AG09309 (cell line): ENCODE data around the gene TSPAN15.

Experiments used
- DNase-seq: peaks from one replicate; pipeline ENCODE4 v3.0.0-alpha.2; 2010; ENCODE audit warnings: low read depth
- H3K4me3 ChIP-seq: 2 replicates; pipeline ENCODE4 v1.5.1; 2011; ENCODE audit warnings: mild to moderate bottlenecking, low read depth, low read length, moderate library complexity; ENCODE audit not compliant: control insufficient read depth
- TF ChIP-seq, protein P1 (sequence below): IDR thresholded peaks from 2 replicates; pipeline ENCODE4 v1.5.1; 2011; ENCODE audit warnings: mild to moderate bottlenecking, low read depth, low read length, inconsistent platforms; ENCODE audit not compliant: insufficient read depth, control insufficient read depth; ENCODE audit errors: missing control alignments

The TSPAN15 gene

GRCh38 chr10:69451209-69451783, at the start of gene TSPAN15:
Gene TSPAN15 (plus strand): TSS chr10:69451465. CDS start chr10:69451595, 130 bp downstream.
- TF ChIP-seq, protein P1, sequence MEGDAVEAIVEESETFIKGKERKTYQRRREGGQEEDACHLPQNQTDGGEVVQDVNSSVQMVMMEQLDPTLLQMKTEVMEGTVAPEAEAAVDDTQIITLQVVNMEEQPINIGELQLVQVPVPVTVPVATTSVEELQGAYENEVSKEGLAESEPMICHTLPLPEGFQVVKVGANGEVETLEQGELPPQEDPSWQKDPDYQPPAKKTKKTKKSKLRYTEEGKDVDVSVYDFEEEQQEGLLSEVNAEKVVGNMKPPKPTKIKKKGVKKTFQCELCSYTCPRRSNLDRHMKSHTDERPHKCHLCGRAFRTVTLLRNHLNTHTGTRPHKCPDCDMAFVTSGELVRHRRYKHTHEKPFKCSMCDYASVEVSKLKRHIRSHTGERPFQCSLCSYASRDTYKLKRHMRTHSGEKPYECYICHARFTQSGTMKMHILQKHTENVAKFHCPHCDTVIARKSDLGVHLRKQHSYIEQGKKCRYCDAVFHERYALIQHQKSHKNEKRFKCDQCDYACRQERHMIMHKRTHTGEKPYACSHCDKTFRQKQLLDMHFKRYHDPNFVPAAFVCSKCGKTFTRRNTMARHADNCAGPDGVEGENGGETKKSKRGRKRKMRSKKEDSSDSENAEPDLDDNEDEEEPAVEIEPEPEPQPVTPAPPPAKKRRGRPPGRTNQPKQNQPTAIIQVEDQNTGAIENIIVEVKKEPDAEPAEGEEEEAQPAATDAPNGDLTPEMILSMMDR, result no peak
- DNase-seq, result no peak
- peak within 1 kb of the TSS; percentile 45 for H3K4me3 ChIP-seq

DNA sequence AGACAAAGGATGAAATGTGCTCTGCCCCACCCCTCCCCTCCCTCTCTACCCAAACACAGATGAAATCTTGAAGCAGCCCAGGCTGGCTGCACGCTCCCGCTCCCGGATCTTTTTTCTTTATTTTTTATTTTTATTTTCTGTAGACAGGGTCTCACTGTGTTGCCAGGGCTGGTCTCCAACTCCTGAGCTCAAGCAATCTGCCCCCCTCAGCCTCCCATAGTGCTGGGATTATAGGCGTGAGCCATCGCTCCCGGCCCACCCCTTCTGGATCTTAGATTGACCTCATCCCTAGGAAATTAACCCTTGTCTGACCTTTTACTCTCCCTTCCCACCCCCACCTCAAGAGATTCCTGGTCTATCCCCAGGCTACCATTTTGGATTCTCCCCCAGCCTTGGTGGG, 48.9 kb upstream of the TSPAN15 start:
- DNase-seq, result no peak
- TF ChIP-seq, protein P1, result no peak
- no peak overlapping the region for H3K4me3 ChIP-seq

DNA sequence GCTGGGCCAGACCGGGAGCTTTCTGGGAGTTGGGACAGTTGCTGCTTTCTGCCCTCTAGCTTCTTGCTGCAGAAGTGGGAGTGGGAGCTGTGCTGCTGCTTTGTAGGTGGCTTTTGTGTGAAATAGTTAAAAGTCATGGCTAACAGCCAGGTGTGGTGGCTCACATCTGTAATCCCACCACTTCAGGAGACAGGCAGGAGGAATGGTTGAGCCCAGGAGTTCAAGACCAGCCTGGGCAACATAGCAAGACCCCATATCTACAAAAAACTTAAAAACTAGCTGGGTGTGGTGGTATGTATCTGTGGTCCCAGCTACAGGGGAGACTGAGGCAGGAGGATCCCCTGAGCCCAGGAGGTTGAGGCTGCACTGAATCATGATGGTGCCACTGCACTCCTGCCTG, 48.2 kb upstream of the TSPAN15 start:
- H3K4me3 ChIP-seq, result no peak overlapping the region
- TF ChIP-seq, protein P1, result no peak
- DNase-seq, result no peak

DNA sequence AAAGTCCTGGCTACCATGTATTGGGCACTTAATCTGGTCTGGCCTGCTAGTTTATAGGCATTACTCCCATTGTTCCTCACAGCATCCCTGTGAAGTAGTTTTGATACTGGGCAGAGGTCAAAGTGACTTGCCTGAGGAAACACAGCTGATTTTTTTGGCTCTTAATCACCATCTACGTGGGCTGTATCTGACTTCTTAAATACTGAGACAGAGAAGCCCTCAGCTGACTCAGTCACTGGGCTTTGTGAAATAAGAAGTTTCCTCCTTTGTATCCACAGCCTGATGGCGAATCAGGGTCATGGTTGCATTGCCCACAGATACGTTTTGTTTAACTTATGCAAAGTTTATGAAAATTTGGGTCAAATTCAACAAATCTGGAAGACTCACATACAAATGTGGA, 47.7 kb upstream of the TSPAN15 start:
- peak; percentile 73 for DNase-seq
- no peak overlapping the region for H3K4me3 ChIP-seq
- TF ChIP-seq, protein P1, result no peak

DNA sequence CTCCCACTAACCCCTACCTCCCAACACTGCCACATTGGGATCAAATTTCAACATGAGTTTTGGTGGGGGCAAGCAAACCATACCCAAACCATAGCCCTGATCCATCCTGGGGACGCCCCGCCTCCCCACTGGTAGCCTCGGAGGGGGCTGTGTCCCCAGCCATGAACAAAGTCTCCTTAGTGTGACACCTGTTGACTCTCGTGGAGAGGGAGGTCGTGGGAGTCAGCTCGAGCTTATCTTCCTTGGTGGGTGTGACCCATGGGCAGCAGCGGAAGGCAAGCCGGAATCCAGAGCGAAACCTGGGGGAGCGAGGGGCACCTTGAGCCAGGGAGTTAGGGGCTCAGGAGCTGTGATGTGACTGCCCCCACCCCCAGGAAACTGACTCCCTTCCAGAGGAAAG, 46.5 kb upstream of the TSPAN15 start:
- no peak overlapping the region for H3K4me3 ChIP-seq
- TF ChIP-seq, protein P1, result no peak
- DNase-seq, result no peak

DNA sequence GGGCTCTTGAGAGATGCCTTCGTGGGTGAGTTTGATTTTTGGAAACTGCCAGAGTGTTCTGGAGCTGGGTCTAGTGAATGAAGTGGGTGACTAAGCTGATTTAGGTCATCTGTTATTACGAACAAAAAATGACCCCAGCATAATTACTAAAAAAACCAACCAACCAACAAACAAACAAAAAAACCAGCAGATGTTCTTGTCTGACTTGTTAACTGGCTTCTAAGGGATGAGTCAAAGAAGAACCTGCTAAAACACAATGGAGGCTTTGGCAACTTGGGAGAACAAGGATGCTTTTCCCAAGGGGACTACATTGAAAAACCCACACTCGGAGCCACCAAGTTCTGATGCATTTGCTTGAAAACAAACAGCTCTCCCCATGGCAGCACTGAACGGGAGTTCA, 46.0 kb upstream of the TSPAN15 start:
- TF ChIP-seq, protein P1, result no peak
- no peak overlapping the region for H3K4me3 ChIP-seq
- DNase-seq, result no peak
